Gastroesophageal sphincter (tissue), 4 donors: Measurements from ENCODE around the gene CACNG4. TPM values are rescaled to one million over a fixed set of nuclear protein-coding genes. Genes with fewer than 3 reads are reported as not detected.

Experiments
- ATAC-seq: fragments of 150-250 bp; one replicate; pipeline ENCODE4 v1.9.1; 2016; ENCODE audit warnings: mild to moderate bottlenecking, moderate library complexity
- H3K27ac ChIP-seq, 4 donors: fragments of 200-600 bp; sonication (generic) in 3 of 4; 1 replicate in 3 of 4; 2 replicates in 1 of 4; pipeline ENCODE4 v1.5.1; 2016 to 2019
- H3K27me3 ChIP-seq: fragments of 200-600 bp; sonication (generic); one replicate; pipeline ENCODE4 v1.5.1; 2019
- H3K36me3 ChIP-seq, 2 donors: fragments of 200-600 bp; sonication (generic); one replicate each; pipeline ENCODE4 v1.5.1; 2019; ENCODE audit warnings: control low read depth in 1 of 2
- H3K4me1 ChIP-seq, 3 donors: fragments of 200-600 bp; sonication (generic); 1 replicate in 2 of 3; 2 replicates in 1 of 3; pipeline ENCODE4 v1.5.1; 2016 to 2019; ENCODE audit warnings: control low read depth in 2 of 3
- H3K4me3 ChIP-seq, 2 donors: fragments of 200-600 bp; sonication (generic); one replicate each; pipeline ENCODE4 v1.5.1; 2019; ENCODE audit warnings: mild to moderate bottlenecking in 1 of 2, moderate library complexity in 1 of 2
- H3K9me3 ChIP-seq, 3 donors: fragments of 200-600 bp; sonication (generic); one replicate each; pipeline ENCODE4 v1.5.1; 2017 to 2019; ENCODE audit warnings: control low read depth in 2 of 3
- EP300 ChIP-seq: sonication (generic); formaldehyde crosslinking; IDR thresholded peaks from one replicate; pipeline ENCODE4 v1.6.1; 2017; ENCODE audit warnings: antibody characterized with exemption, mild to moderate bottlenecking
- POLR2A ChIP-seq, 2 donors: fragments of 450-650 bp; IDR thresholded peaks; one replicate each; pipeline ENCODE4 v1.6.1; 2017; ENCODE audit warnings: antibody characterized with exemption in 2 of 2, mild to moderate bottlenecking in 2 of 2, moderate library complexity in 1 of 2
- POLR2AphosphoS5 ChIP-seq: sonication (generic); formaldehyde crosslinking; IDR thresholded peaks from one replicate; pipeline ENCODE4 v1.6.1; 2017; ENCODE audit warnings: antibody characterized with exemption
- WGBS, 2 donors: methylation state at CpG; one replicate each; pipeline ENCODE4 v1.1.5; 2018; ENCODE audit warnings: low coverage in 1 of 2; 5-methylcytosine and 5-hydroxymethylcytosine counted together
- total RNA-seq, 4 donors: library from RNA; depleted of rRNA; stranded (reverse); fragments of >200 nt; gene quantifications; one replicate each; pipeline ENCODE4 v1.1.0, GENCODE V29; 2016
- TF ChIP-seq, protein P1 (sequence below), 4 experiments: fragments of 200-600 bp in 2 of 4; fragments of 450-650 bp in 2 of 4; sonication (generic) in 1 of 4; IDR thresholded peaks; one replicate each; pipeline ENCODE4 v1.5.1; 2017 to 2019; ENCODE audit warnings: antibody characterized with exemption in 4 of 4, mild to moderate bottlenecking in 2 of 4, moderate library complexity in 2 of 4

Gene CACNG4
- total RNA-seq, 4 donors from 2014 or later, result 0.13 to 13.5 (median 2.1) TPM; not detected in 1

GRCh38 chr17:66989076-66989475 is 24.6 kb downstream of the CACNG4 start:
- no peaks in the 10 kb centered on the region for H3K4me1 ChIP-seq
- no peaks in the 10 kb centered on the region for H3K9me3 ChIP-seq
- peaks cover 17% of the 10 kb centered on the region for H3K27me3 ChIP-seq
- H3K4me3 ChIP-seq, result no peak overlapping the region
- 84 to 85% methylated on average over 3 to 4 of the region's 4 CpGs for WGBS, 2 donors
- no peaks in the 10 kb centered on the region for H3K36me3 ChIP-seq
- no peak for ATAC-seq
- TF ChIP-seq, protein P1, sequence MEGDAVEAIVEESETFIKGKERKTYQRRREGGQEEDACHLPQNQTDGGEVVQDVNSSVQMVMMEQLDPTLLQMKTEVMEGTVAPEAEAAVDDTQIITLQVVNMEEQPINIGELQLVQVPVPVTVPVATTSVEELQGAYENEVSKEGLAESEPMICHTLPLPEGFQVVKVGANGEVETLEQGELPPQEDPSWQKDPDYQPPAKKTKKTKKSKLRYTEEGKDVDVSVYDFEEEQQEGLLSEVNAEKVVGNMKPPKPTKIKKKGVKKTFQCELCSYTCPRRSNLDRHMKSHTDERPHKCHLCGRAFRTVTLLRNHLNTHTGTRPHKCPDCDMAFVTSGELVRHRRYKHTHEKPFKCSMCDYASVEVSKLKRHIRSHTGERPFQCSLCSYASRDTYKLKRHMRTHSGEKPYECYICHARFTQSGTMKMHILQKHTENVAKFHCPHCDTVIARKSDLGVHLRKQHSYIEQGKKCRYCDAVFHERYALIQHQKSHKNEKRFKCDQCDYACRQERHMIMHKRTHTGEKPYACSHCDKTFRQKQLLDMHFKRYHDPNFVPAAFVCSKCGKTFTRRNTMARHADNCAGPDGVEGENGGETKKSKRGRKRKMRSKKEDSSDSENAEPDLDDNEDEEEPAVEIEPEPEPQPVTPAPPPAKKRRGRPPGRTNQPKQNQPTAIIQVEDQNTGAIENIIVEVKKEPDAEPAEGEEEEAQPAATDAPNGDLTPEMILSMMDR (IDR thresholded peaks at IDR 0.05), result no peak
- TF ChIP-seq POLR2A (IDR thresholded peaks at IDR 0.05), result no peak
- no peak for TF ChIP-seq POLR2AphosphoS5
- TF ChIP-seq EP300, result no peak
- H3K27ac ChIP-seq, result no peak overlapping the region

DNA sequence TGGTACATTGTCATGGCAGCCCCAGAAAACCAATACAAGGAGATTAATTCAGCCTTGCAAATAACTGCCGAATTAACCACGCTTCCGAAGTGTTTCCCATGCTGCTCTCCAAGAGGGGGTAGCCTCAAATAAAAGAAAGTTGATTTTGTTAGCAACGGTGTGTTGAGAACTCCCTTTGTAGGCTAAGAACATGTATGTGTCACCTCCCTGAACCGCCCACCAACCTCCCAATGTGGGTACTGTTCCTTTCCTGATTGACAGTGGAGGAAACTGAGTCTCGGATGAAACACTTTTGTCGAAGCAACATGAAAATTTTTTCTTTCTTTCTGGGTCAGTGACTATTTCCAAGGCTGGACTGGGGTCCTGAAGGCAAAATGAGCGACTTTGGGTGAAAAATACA is 25.1 kb downstream of the CACNG4 start:
- Histone ChIP-seq H3K36me3 (no peaks in the 10 kb centered on the region), H3K4me3 (no peak overlapping the region), H3K27ac (no peak overlapping the region), H3K9me3 (no peaks in the 10 kb centered on the region), H3K4me1 (no peaks in the 10 kb centered on the region), H3K27me3 (peaks cover 13% of the 10 kb centered on the region)
- TF ChIP-seq POLR2AphosphoS5 (no peak), EP300 (no peak), POLR2A (IDR thresholded peaks at IDR 0.05) (no peak)
- TF ChIP-seq, protein P1 (IDR thresholded peaks at IDR 0.05), result no peak
- ATAC-seq, result no peak
- 89 to 94% methylated on average over 6 to 7 of the region's 8 CpGs for WGBS, 2 donors

GRCh38 chr17:66990047-66990446 is 25.5 kb downstream of the CACNG4 start:
- no peak overlapping the region for H3K4me3 ChIP-seq
- 88 to 93% methylated on average over 5 to 6 of the region's 6 CpGs for WGBS, 2 donors
- no peak for ATAC-seq
- peaks cover 8% of the 10 kb centered on the region for H3K27me3 ChIP-seq
- no peaks in the 10 kb centered on the region for H3K9me3 ChIP-seq
- no peak for TF ChIP-seq POLR2AphosphoS5
- no peak for TF ChIP-seq POLR2A (IDR thresholded peaks at IDR 0.05)
- TF ChIP-seq, protein P1 (IDR thresholded peaks at IDR 0.05), result no peak
- TF ChIP-seq EP300, result no peak
- no peaks in the 10 kb centered on the region for H3K36me3 ChIP-seq
- no peak overlapping the region for H3K27ac ChIP-seq
- no peaks in the 10 kb centered on the region for H3K4me1 ChIP-seq

- 100% methylated on average over 3 of the region's 12 CpGs; no CpG with 5 or more reads in 1 of the 2 donors for WGBS, 2 donors
- H3K27me3 ChIP-seq, result peaks cover 3% of the 10 kb centered on the region
- TF ChIP-seq EP300 (no peak), POLR2A (IDR thresholded peaks at IDR 0.05) (no peak), POLR2AphosphoS5 (no peak)
- TF ChIP-seq, protein P1 (IDR thresholded peaks at IDR 0.05), result no peak
- H3K36me3 ChIP-seq, result no peaks in the 10 kb centered on the region
- no peak for ATAC-seq
- no peaks in the 10 kb centered on the region for H3K9me3 ChIP-seq
- no peak overlapping the region for H3K27ac ChIP-seq
- H3K4me3 ChIP-seq, result no peak overlapping the region
- H3K4me1 ChIP-seq, result no peaks in the 10 kb centered on the region
Observed at GRCh38 chr17:66992911-66993442, 28.5 kb downstream of the CACNG4 start.

- WGBS, 2 donors, result 84 to 100% methylated on average over 4 to 5 of the region's 8 CpGs
- Histone ChIP-seq H3K4me3 (no peak overlapping the region), H3K4me1 (no peaks in the 10 kb centered on the region)
Observed at GRCh38 chr17:66994361-66994760, 29.9 kb downstream of the CACNG4 start.

More at GRCh38 chr17:66994361-66994760, 29.9 kb downstream of the CACNG4 start:
- Histone ChIP-seq H3K27me3 (peaks cover 3% of the 10 kb centered on the region), H3K9me3 (no peaks in the 10 kb centered on the region), H3K36me3 (no peaks in the 10 kb centered on the region), H3K27ac (no peak overlapping the region)
- ATAC-seq, result no peak
- no peak for TF ChIP-seq POLR2AphosphoS5
- no peak for TF ChIP-seq POLR2A (IDR thresholded peaks at IDR 0.05)
- TF ChIP-seq, protein P1 (IDR thresholded peaks at IDR 0.05), result no peak
- TF ChIP-seq EP300, result no peak
